BLaER1 (cell line): ENCODE results near the gene AP3B1.
A peak's percentile ranks its signal among the peaks of the same experiment; 100 is the strongest.

ENCODE experiments used
- H3K27ac ChIP-seq: shearing (Covaris generic); formaldehyde crosslinking; 2 replicates; pipeline ENCODE4 v1.8.1; 2022
- H3K27me3 ChIP-seq: shearing (Covaris generic); formaldehyde crosslinking; 2 replicates; pipeline ENCODE4 v1.8.1; 2022
- H3K36me3 ChIP-seq: shearing (Covaris generic); formaldehyde crosslinking; 2 replicates; pipeline ENCODE4 v1.8.1; 2022
- H3K4me1 ChIP-seq: shearing (Covaris generic); formaldehyde crosslinking; 2 replicates; pipeline ENCODE4 v1.8.1; 2022
- H3K4me2 ChIP-seq: shearing (Covaris generic); formaldehyde crosslinking; 2 replicates; pipeline ENCODE4 v1.8.1; 2022
- H3K4me3 ChIP-seq: shearing (Covaris generic); formaldehyde crosslinking; 2 replicates; pipeline ENCODE4 v1.8.1; 2022
- H3K9ac ChIP-seq: shearing (Covaris generic); formaldehyde crosslinking; 2 replicates; pipeline ENCODE4 v1.8.1; 2022
- H3K9me3 ChIP-seq: shearing (Covaris generic); formaldehyde crosslinking; 2 replicates; pipeline ENCODE4 v1.8.1; 2022
- H4K20me1 ChIP-seq: shearing (Covaris generic); formaldehyde crosslinking; 2 replicates; pipeline ENCODE4 v1.8.1; 2022
- Cebpa-rat ChIP-seq: shearing (Covaris generic); IDR thresholded peaks from 2 replicates; pipeline ENCODE4 v1.8.1; 2022

AP3B1 gene

GRCh38 chr5:77991084-77991483 is 303.4 kb downstream of the AP3B1 start:
- Histone ChIP-seq H3K27me3 (no peaks in the 10 kb centered on the region), H3K9me3 (no peaks in the 10 kb centered on the region), H3K27ac (no peak overlapping the region), H3K4me3 (no peak overlapping the region), H3K4me1 (no peaks in the 10 kb centered on the region), H4K20me1 (no peaks in the 10 kb centered on the region), H3K36me3 (0 out of 2 replicates have a peak, but pooled peaks cover 4% of the 10 kb centered on the region), H3K9ac (no peak overlapping the region), H3K4me2 (no peak overlapping the region)
- TF ChIP-seq Cebpa-rat = no peak

DNA sequence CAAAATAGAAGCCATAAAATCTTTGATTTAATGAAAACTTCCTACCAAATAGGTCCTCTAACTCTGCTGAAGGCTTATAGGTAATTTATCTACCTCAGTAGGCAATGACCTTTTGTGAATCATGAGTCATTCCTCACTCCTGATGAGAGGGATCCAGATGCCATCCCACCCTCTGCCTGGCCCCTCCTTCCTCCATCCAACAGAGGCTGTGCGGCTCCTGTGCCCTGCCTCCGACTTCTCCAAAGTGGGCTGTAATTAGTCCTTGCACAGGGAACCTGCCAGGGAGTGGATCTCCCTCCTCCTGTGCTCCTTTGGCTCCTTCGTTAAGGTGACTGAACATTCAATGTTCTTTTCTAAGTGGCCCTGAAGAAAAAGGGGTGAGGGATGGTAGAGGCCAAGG is 304.5 kb downstream of the AP3B1 start:
- Histone ChIP-seq H3K9ac (no peak overlapping the region), H3K4me3 (no peak overlapping the region), H3K27me3 (no peaks in the 10 kb centered on the region), H3K4me1 (no peaks in the 10 kb centered on the region), H4K20me1 (no peaks in the 10 kb centered on the region), H3K27ac (no peak overlapping the region), H3K36me3 (0 out of 2 replicates have a peak, but pooled peaks cover 4% of the 10 kb centered on the region), H3K9me3 (no peaks in the 10 kb centered on the region), H3K4me2 (no peak overlapping the region)
- no peak for TF ChIP-seq Cebpa-rat

GRCh38 chr5:77987988-77988387 is 306.5 kb downstream of the AP3B1 start:
- Histone ChIP-seq H3K4me1 (no peaks in the 10 kb centered on the region), H3K9me3 (no peaks in the 10 kb centered on the region)
- no peak for TF ChIP-seq Cebpa-rat

GRCh38 chr5:77987331-77987730 is 307.2 kb downstream of the AP3B1 start:
- no peaks in the 10 kb centered on the region for H3K4me1 ChIP-seq
- H3K27ac ChIP-seq = no peak overlapping the region
- H4K20me1 ChIP-seq = no peaks in the 10 kb centered on the region
- H3K9me3 ChIP-seq = no peaks in the 10 kb centered on the region
- TF ChIP-seq Cebpa-rat = no peak
- no peak overlapping the region for H3K4me3 ChIP-seq
- no peaks in the 10 kb centered on the region for H3K36me3 ChIP-seq
- H3K4me2 ChIP-seq = no peak overlapping the region
- no peak overlapping the region for H3K9ac ChIP-seq
- H3K27me3 ChIP-seq = no peaks in the 10 kb centered on the region

More at GRCh38 chr5:77987988-77988387, 306.5 kb downstream of the AP3B1 start:
- Histone ChIP-seq H3K36me3 (no peaks in the 10 kb centered on the region), H3K4me3 (no peak overlapping the region), H3K9ac (no peak overlapping the region), H3K4me2 (no peak overlapping the region), H3K27ac (no peak overlapping the region), H3K27me3 (no peaks in the 10 kb centered on the region), H4K20me1 (no peaks in the 10 kb centered on the region)

DNA sequence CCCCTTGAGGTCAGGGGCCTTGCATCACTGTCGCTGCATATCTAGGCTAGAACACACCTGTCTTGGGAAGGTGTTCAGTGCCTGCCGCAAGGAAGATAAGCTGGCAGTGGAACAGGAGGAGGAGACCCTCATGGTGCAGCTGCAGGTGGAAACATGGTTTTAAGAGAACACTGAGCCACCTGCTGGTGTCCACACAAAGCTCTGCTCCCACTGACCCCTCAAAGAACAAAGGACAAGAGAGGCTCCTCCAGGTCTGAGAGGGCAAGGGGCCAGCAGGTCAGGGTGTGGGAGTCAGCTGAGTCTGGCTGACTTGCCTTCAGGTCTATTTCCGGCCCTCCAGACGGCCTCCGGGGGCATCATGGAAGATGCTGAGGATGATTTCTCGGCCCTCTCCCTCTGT is 308.2 kb downstream of the AP3B1 start:
- no peaks in the 10 kb centered on the region for H3K36me3 ChIP-seq
- no peaks in the 10 kb centered on the region for H3K27me3 ChIP-seq
- H3K4me2 ChIP-seq = no peak overlapping the region
- H3K9me3 ChIP-seq = no peaks in the 10 kb centered on the region
- H3K4me3 ChIP-seq = no peak overlapping the region
- H3K27ac ChIP-seq = no peak overlapping the region
- no peaks in the 10 kb centered on the region for H3K4me1 ChIP-seq
- no peak for TF ChIP-seq Cebpa-rat
- no peak overlapping the region for H3K9ac ChIP-seq
- H4K20me1 ChIP-seq = no peaks in the 10 kb centered on the region

GRCh38 chr5:77985247-77985646 is 309.3 kb downstream of the AP3B1 start:
- no peak for TF ChIP-seq Cebpa-rat
- no peak overlapping the region for H3K27ac ChIP-seq
- no peak overlapping the region for H3K9ac ChIP-seq
- H3K36me3 ChIP-seq = no peaks in the 10 kb centered on the region
- no peaks in the 10 kb centered on the region for H3K27me3 ChIP-seq
- H3K4me3 ChIP-seq = no peak overlapping the region
- no peaks in the 10 kb centered on the region for H3K4me1 ChIP-seq
- H4K20me1 ChIP-seq = no peaks in the 10 kb centered on the region
- H3K4me2 ChIP-seq = no peak overlapping the region
- no peaks in the 10 kb centered on the region for H3K9me3 ChIP-seq

- no peak overlapping the region for H3K27ac ChIP-seq
- H3K36me3 ChIP-seq = no peaks in the 10 kb centered on the region
- no peak overlapping the region for H3K9ac ChIP-seq
- H3K9me3 ChIP-seq = no peaks in the 10 kb centered on the region
- no peak overlapping the region for H3K4me3 ChIP-seq
- H4K20me1 ChIP-seq = no peaks in the 10 kb centered on the region
- no peaks in the 10 kb centered on the region for H3K27me3 ChIP-seq
- H3K4me1 ChIP-seq = no peaks in the 10 kb centered on the region
- TF ChIP-seq Cebpa-rat = no peak
- no peak overlapping the region for H3K4me2 ChIP-seq
Measured at GRCh38 chr5:77984587-77984986, 309.9 kb downstream of the AP3B1 start.

DNA sequence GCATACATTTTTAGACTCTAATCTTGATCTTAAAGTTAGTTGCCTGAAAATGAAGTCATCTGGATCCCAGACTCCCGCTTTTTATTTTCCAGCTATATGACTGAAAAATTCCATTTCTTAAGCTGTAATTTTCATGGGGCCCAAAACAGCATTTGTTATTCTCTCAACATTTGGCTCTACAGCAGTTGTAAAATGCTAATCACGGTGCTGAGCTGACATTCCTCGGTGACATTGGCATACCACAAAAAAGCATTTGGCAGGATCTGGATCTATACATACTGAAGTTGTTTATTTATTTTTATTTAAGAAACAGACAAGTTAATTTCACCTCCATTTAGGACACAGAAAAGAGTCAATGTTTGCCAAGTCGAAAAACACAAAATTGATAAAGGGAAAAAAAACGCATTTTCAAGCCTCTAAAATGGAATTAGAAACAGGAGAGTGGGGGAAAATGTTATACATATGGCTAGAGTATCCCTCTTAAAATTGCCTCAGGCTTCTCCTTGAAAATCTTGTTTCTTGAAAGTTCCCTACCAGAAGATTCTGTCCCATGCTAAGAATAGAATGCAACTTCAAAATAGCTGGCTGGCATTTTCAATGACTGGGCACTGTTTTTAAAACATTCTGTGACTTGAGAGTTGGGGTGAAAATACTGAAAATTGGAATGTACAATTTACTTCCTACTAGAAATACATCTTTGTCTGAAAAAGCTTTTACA is 310.9 kb downstream of the AP3B1 start:
- Histone ChIP-seq H3K9ac (no peak overlapping the region), H3K4me3 (no peak overlapping the region), H3K36me3 (no peaks in the 10 kb centered on the region), H4K20me1 (no peaks in the 10 kb centered on the region), H3K27ac (no peak overlapping the region), H3K9me3 (no peaks in the 10 kb centered on the region), H3K4me2 (no peak overlapping the region), H3K4me1 (no peaks in the 10 kb centered on the region), H3K27me3 (no peaks in the 10 kb centered on the region)
- TF ChIP-seq Cebpa-rat = no peak

- Histone ChIP-seq H3K27me3 (no peaks in the 10 kb centered on the region), H3K9ac (no peak overlapping the region), H3K4me3 (no peak overlapping the region)
Measured at GRCh38 chr5:77981820-77982219, 312.7 kb downstream of the AP3B1 start.

GRCh38 chr5:77974576-77974975 is 319.9 kb downstream of the AP3B1 start:
- H3K27ac ChIP-seq = no peak overlapping the region
- H3K9ac ChIP-seq = no peak overlapping the region
- TF ChIP-seq Cebpa-rat = no peak
- H3K4me2 ChIP-seq = no peak overlapping the region
- no peaks in the 10 kb centered on the region for H4K20me1 ChIP-seq
- H3K9me3 ChIP-seq = peaks cover 7% of the 10 kb centered on the region; the same call in 1 of the 2 replicates
- peaks cover 13% of the 10 kb centered on the region for H3K4me1 ChIP-seq
- no peak overlapping the region for H3K4me3 ChIP-seq
- H3K36me3 ChIP-seq = no peaks in the 10 kb centered on the region
- peaks cover 34% of the 10 kb centered on the region for H3K27me3 ChIP-seq

More at GRCh38 chr5:77981820-77982219, 312.7 kb downstream of the AP3B1 start:
- Histone ChIP-seq H3K9me3 (no peaks in the 10 kb centered on the region), H3K4me1 (no peaks in the 10 kb centered on the region), H3K36me3 (no peaks in the 10 kb centered on the region), H3K27ac (no peak overlapping the region), H3K4me2 (no peak overlapping the region), H4K20me1 (no peaks in the 10 kb centered on the region)
- TF ChIP-seq Cebpa-rat = no peak

GRCh38 chr5:77973253-77973609 is 321.3 kb downstream of the AP3B1 start:
- H3K4me3 ChIP-seq = peak overlapping the region; percentile 61
- peaks cover 7% of the 10 kb centered on the region; the same call in 1 of the 2 replicates for H3K9me3 ChIP-seq
- H3K36me3 ChIP-seq = no peaks in the 10 kb centered on the region
- no peak overlapping the region for H3K9ac ChIP-seq
- H3K27ac ChIP-seq = no peak overlapping the region
- peaks cover 34% of the 10 kb centered on the region for H3K27me3 ChIP-seq
- H3K4me1 ChIP-seq = peaks cover 13% of the 10 kb centered on the region
- no peak for TF ChIP-seq Cebpa-rat
- H4K20me1 ChIP-seq = no peaks in the 10 kb centered on the region
- peak overlapping the region; percentile 78 for H3K4me2 ChIP-seq
